Duodenal mucosa (tissue), 2 donors: ENCODE measurements around the gene OGFR.

Source experiments
- H3K27ac ChIP-seq: one replicate; pipeline ENCODE4 v1.7.0; 2013; ENCODE audit warnings: low read depth, low read length
- H3K27me3 ChIP-seq, 2 donors: one replicate each; pipeline ENCODE4 v1.7.0; 2013; ENCODE audit warnings: low read length in 2 of 2, control low read depth in 1 of 2; ENCODE audit not compliant: insufficient read depth in 2 of 2, control insufficient read depth in 1 of 2
- H3K36me3 ChIP-seq, 2 donors: one replicate each; pipeline ENCODE4 v1.7.0; 2013; ENCODE audit warnings: low read length in 2 of 2, control low read depth in 1 of 2; ENCODE audit not compliant: insufficient read depth in 2 of 2, control insufficient read depth in 1 of 2
- H3K4me1 ChIP-seq, 2 donors: one replicate each; pipeline ENCODE4 v1.7.0; 2013; ENCODE audit warnings: low read length in 2 of 2, control low read depth in 1 of 2; ENCODE audit not compliant: insufficient read depth in 2 of 2, control insufficient read depth in 1 of 2
- H3K4me3 ChIP-seq, 2 donors: one replicate each; pipeline ENCODE4 v1.7.0; 2013; ENCODE audit warnings: low read length in 2 of 2, low read depth in 1 of 2
- H3K9ac ChIP-seq, 2 donors: one replicate each; pipeline ENCODE4 v1.7.0; 2013; ENCODE audit warnings: low read length in 2 of 2, low read depth in 1 of 2
- H3K9me3 ChIP-seq, 2 donors: one replicate each; pipeline ENCODE4 v1.7.0; 2013; ENCODE audit warnings: low read length in 2 of 2, control low read depth in 1 of 2; ENCODE audit not compliant: control insufficient read depth in 1 of 2

The OGFR gene

DNA sequence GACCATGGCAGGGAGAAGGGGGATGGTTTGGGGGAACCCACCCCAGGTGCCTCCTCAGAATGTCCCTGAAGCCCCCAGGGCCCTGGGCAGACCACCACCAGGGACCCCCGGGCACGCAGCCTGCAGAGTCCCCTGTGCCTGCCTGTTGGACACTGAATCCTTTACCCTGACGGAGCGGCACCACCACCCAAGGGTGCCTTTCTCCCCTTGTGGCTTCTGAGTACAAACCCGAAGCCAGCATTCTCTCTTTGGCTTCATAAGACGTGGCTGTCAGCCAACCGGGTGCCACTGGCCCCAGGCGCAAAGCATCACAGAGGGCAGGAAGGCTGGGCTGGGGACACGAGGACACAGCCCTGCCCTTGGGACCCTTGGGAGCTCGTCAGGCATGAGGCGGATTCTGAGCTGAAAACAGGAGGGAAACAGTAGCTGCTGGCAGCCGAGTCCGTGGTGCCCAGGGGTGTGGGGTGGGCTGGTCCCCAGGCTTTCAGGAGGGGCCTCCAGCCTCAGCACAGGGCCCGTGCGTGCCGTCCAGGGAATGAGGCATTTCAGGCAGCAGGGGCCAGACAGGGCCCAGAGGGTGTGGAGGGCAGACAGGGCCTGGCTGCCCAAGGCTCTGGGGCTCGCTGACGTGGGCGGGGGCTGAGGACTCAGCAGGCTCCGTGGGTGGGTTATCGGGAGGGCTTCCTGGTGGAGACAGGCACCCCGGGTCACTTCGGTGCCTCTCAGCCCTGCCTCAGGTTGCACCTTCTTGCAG, 15.8 kb downstream of the OGFR start:
- Histone ChIP-seq H3K9me3 (no peaks in the 10 kb centered on the region), H3K27me3 (peaks cover 27% of the 10 kb centered on the region in 2 donors), H3K36me3 (no peaks in the 10 kb centered on the region), H3K4me1 (peaks cover 21 to 28% of the 10 kb centered on the region in 2 donors), H3K9ac (no peak overlapping the region), H3K27ac (no peak overlapping the region), H3K4me3 (no peak overlapping the region)

DNA sequence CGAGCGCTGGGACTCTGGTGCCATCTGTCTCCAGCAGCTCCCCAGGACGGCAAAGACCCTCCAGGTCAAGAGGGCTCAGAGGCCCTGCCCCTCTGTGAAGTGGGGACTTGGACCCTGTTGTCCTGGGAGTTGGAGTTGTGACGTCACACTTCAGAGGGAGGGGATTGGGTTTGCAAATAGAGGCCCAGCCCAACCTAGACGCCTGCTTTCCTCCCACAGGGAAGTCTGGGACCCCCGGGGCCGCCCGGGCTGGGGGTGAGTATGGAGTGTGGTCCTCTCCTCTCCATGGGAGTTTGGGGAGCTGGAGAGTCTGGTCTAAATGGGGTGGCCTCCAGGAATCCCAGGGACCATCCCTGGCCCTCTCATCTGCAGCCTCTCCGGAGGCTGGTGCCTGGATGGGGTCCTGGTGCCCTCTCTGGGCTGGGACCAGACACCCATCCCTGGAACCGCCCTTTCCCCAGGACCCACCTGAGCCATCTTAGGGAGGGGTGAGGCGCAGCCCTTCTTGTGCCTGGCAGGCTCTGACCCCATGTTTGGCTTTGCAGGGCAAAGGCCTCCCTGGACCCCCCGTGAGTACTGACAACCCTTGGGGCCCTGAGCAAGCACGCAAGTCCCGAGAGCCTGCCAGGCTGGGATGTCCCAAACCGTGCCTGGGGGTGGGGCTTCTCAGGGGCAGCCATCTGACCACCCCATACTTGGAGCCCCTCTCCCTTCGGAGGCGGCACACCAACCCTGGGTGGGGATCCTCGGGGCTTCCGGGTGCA, 16.5 kb downstream of the OGFR start:
- peaks cover 21% of the 10 kb centered on the region in 2 donors for H3K4me1 ChIP-seq
- H3K27ac ChIP-seq = no peak overlapping the region
- no peaks in the 10 kb centered on the region for H3K9me3 ChIP-seq
- H3K36me3 ChIP-seq = no peaks in the 10 kb centered on the region
- no peak overlapping the region for H3K4me3 ChIP-seq
- peaks cover 20% of the 10 kb centered on the region in 2 donors for H3K27me3 ChIP-seq
- no peak overlapping the region for H3K9ac ChIP-seq

DNA sequence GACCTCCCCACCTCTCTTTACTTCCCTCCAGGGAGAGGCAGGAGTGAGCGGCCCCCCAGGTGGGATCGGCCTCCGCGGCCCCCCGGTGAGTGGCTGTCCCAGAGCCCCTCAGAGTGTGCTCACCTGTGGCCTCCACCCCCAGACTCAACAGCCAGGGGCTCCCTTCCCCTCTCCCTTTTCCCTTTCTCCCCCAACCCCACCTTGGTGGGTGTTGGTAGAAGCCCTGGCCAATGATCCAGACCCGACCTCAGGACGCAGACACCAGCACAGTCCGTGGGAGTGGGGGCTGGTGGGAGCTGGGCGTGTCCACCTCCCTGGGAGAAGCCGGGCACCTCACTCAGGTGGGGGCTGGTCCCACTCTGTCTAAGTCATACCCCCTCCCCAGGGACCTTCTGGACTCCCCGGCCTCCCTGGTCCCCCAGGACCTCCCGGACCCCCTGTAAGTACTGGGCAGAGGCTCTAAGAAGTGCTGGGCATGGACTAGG, 17.1 kb downstream of the OGFR start:
- H3K27ac ChIP-seq = no peak overlapping the region
- peaks cover 16 to 21% of the 10 kb centered on the region in 2 donors for H3K4me1 ChIP-seq
- H3K4me3 ChIP-seq = no peak overlapping the region
- H3K9ac ChIP-seq = no peak overlapping the region
- peaks cover 15% of the 10 kb centered on the region in 2 donors for H3K27me3 ChIP-seq
- no peaks in the 10 kb centered on the region for H3K36me3 ChIP-seq
- no peaks in the 10 kb centered on the region for H3K9me3 ChIP-seq

DNA sequence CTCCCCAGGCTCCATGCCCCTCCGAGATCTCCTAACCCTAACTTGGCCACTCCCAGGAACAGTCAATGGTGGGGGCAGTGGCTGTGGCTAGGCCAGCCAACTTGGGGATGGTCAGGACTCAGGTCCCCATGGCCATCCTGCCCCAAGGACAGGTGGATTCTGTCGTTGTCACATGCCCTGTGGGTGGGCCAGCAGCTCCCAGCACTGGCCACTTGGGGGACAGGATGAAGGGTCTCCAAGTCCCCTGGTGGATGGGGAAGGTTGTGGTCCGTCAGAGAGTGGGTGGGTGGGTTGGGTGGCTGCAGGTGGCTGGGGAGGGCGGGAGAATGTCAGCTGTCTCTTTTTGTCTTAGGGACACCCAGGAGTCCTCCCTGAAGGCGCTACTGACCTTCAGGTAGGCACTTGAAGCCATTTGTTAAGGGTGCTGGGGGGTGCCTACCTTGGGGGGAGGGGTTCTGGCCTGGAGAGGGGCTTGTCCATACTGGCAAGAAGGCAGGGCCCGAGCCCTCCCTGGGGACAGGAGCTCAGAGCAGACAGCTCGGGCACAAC, 17.7 kb downstream of the OGFR start:
- H3K27me3 ChIP-seq = peaks cover 15% of the 10 kb centered on the region in 2 donors
- no peak overlapping the region for H3K9ac ChIP-seq
- H3K27ac ChIP-seq = no peak overlapping the region
- H3K4me1 ChIP-seq = peaks cover 16 to 21% of the 10 kb centered on the region in 2 donors
- no peak overlapping the region for H3K4me3 ChIP-seq
- no peaks in the 10 kb centered on the region for H3K36me3 ChIP-seq
- no peaks in the 10 kb centered on the region for H3K9me3 ChIP-seq

DNA sequence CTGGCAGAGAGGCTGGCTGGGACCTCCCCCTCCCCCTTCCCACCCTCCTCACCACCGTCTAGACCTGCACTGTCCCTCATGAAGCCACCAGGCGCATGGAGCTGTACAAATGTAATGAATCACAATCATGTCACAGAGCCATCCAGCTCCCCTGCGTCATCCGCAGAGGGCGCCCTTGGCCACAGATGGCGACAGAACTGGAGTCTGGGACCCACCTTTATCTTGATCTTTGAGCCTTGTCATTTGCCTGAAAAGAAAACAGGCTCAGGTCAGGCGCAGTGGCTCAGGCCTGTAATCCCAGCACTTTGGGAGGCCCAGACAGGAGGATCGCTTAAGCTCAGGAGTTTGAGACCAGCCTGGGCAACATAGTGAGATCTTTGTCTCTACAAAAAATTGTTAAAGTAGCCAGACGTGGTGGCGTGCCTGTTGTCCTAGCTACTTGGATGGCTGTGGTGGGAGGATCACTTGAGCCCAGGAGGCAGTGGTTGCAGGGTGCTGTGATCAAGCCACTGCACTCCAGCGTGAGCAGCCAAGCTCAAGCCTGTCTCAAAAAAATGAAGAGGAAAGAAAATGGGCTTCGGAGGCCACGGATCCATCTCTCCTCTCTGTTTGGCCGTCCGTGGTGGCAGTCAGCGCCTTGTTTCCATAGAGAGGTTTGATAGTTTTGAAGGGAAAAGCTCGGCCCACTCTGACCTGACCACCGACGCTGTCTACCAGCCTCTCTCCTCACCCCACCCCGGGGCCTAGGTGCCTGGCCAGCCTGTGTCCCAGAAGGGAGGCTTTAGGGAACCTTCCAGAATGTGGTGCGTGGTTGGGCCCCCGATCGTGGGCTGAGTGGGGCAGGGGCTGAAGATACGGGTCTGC, 18.4 kb downstream of the OGFR start:
- no peak overlapping the region for H3K4me3 ChIP-seq
- no peak overlapping the region for H3K27ac ChIP-seq
- no peaks in the 10 kb centered on the region for H3K36me3 ChIP-seq
- H3K27me3 ChIP-seq = peaks cover 8 to 11% of the 10 kb centered on the region in 2 donors
- H3K9me3 ChIP-seq = no peaks in the 10 kb centered on the region
- peaks cover 16 to 21% of the 10 kb centered on the region in 2 donors for H3K4me1 ChIP-seq
- no peak overlapping the region for H3K9ac ChIP-seq

DNA sequence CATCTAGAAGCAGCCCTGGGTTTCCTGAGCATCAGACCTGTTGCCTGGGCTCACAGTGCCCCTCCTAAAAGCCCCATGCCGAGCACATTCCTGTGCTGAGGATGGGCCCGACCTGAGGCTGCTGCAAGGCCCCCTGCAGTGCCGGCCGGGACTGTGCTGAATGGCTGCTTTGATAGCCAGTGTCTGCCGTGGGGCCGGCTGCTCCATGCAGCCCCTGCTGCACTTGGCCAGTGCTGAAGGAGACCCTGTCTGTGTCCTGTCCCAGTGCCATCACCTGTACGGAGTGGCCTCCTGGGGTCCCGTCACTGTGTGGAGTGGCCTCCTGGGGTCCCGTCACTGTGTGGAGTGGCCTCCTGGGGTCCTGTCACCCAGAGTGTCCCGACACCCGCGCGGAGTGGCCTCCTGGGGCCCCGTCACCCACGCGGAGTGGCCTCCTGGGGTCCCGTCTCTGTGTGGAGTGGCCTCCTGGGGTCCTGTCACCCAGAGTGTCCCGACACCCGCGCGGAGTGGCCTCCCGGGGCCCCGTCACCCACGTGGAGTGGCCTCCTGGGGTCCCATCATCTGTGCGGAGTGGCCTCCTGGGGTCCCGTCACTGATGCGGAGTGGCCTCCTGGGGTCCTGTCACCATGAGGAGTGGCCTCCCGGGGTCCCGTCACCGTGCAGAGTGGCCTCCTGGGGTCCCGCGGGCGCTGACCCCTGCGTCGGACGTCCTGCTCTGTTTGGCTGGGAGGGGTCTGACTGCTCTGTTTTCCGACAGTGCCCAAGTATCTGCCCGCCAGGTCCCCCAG, 19.2 kb downstream of the OGFR start:
- Histone ChIP-seq H3K9me3 (no peaks in the 10 kb centered on the region), H3K27me3 (peaks cover 3% of the 10 kb centered on the region in 2 donors), H3K4me1 (peaks cover 10 to 15% of the 10 kb centered on the region in 2 donors), H3K4me3 (no peak overlapping the region), H3K36me3 (no peaks in the 10 kb centered on the region), H3K9ac (peak overlapping the region in 1 of 2 donors; percentile 56), H3K27ac (no peak overlapping the region)

DNA sequence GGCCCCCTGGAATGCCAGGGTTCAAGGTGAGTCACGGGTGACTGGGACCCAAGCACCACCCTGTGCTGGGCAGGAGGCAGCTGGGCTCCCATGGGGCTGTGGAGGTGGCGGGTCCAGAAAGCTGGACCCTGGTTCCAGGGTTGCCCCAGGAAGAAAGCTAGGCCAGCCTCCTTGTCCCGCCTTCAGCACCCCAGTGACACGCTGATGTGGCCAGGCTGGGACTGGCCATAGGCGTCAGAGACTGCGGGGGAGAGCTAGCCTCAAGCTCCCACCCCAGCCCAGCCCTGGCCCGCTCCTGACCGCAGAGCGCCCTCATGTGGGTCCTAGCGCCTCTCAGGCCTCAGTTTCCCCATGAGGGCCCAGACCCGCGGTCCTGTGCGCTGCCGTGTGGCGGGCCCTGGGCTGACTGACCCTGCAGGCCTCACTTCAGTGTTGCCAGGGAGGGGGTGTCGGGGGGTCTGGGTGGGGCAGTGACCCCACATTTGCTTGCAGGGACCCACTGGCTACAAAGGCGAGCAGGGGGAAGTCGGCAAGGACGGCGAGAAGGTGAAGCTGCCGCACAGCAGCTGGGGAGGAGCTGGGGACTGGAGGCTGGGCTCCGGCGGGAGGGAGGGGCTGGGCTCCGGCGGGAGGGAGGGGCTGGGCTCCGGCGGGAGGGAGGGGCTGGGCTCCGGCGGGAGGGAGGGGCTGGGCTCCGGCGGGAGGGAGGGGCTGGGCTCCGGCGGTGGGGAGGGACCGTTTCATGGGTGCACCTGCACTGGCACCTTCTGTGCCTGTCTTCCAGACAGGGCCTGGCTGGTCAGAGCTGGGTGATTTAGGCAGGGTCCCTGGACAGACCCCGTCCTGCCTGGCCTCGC, 20.1 kb downstream of the OGFR start:
- Histone ChIP-seq H3K27me3 (peaks cover 0 to 3% of the 10 kb centered on the region in 2 donors), H3K9ac (peak overlapping the region in 1 of 2 donors; percentile 56), H3K27ac (no peak overlapping the region), H3K36me3 (no peaks in the 10 kb centered on the region), H3K9me3 (no peaks in the 10 kb centered on the region), H3K4me1 (peaks cover 7 to 8% of the 10 kb centered on the region in 2 donors), H3K4me3 (peak overlapping the region; percentile 54 to 58)

DNA sequence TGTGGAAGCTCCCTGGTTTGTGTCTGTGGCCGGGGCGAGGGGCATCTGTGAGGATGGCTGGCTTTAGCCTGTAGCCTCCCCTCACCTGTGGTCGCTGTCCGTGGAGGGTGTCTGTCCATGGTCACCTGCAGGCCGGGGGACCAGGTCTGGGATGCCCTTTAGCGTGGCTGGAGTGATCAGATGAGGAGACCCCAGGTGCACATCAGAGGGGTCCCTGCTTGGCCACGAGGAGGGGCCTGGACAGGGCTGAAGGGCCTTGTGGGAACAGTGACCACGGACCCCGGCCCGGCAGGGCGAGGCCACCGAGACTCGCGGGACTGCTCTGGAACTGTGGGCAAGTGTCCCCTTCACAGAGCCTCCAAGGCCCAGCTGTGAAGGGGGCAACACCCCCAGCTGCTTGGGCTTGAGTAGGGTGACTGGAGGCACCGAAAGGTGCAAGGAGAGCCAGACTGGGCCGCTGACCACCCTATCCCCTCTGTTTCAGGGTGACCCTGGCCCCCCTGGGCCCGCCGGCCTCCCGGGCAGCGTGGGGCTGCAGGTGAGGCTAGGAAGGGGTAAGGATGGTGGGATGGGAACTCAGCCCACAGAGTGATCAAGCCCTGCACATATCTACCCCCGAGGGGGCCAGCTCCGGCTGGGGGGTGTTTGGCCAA, 20.8 kb downstream of the OGFR start:
- H3K9ac ChIP-seq = no peak overlapping the region
- no peak overlapping the region for H3K4me3 ChIP-seq
- peaks cover 0 to 2% of the 10 kb centered on the region in 2 donors for H3K27me3 ChIP-seq
- no peaks in the 10 kb centered on the region for H3K9me3 ChIP-seq
- H3K4me1 ChIP-seq = peaks cover 7 to 8% of the 10 kb centered on the region in 2 donors
- H3K27ac ChIP-seq = no peak overlapping the region
- no peaks in the 10 kb centered on the region for H3K36me3 ChIP-seq
